ENCODE data around the gene ETF1.

GRCh38 chr5:138564242-138564641 is 21.2 kb upstream of the ETF1 start:
- TF ChIP-seq CTCF (IDR thresholded peaks at IDR 0.05; ENCODE audit: insufficient read depth, low read depth, low read length): no peak
- TF ChIP-seq EZH2 (IDR thresholded peaks at IDR 0.05; ENCODE audit: insufficient read depth, low read length): no peak

Data from astrocyte (in vitro differentiated cells and primary cell).